HepG2 (cell line): Measurements from ENCODE around the gene SRSF4. TPM values are rescaled to one million over a fixed set of nuclear protein-coding genes. Genes with fewer than 3 reads are reported as not detected.
"Not testable (repeated sequence)": the region's sequence is repeated elsewhere in the genome, so short reads cannot be mapped to it uniquely, and the experiment has no call there.

Source experiments
- ATAC-seq: fragments of 200-7000 bp; cut with Tn5 transposase; 3 replicates; pipeline ENCODE4 v1.9.1; 2020; ENCODE audit warnings: mild to moderate bottlenecking, moderate library complexity
- BruUV-seq: library from RNA; stranded (reverse); fragments of 400-500 nt; replicated peaks from 2 replicates; lab custom pipeline; 2021; lab: Mats Ljungman, UMichigan
- CTCF ChIA-PET: fragments of 300-600 bp; formaldehyde crosslinking; extraction: SDS; loops from one replicate; lab custom pipeline; 2021; ENCODE audit warnings: low total read pairs, inconsistent platforms, low intra/inter-chr PET ratio; lab: Yijun Ruan, JAX
- POLR2A ChIA-PET: fragments of 350-600 bp; sonication (Branson Sonifier 250); formaldehyde crosslinking; loops from one replicate; lab custom pipeline; 2020; ENCODE audit warnings: antibody characterized with exemption, inconsistent platforms; lab: Yijun Ruan, JAX
- DNase-seq: peaks from one replicate; pipeline ENCODE4 v3.0.0-alpha.2; 2015; ENCODE audit warnings: low spot score
- FAIRE-seq: peaks from 3 replicates; lab custom pipeline; 2011; peaks lifted over from hg19 to GRCh38; lab: Jason Lieb, UNC
- H2AFZ ChIP-seq: one replicate; pipeline ENCODE4 v1.6.1; 2011; ENCODE audit warnings: low read length, inconsistent platforms
- H3K27ac ChIP-seq: fragments of 300-600 bp; 3 replicates; pipeline ENCODE4 v1.8.0; 2011; ENCODE audit warnings: mixed run types, mild to moderate bottlenecking, mixed read lengths, low read length, inconsistent platforms; ENCODE audit not compliant: insufficient read depth; ENCODE audit errors: extremely low read length
- H3K27me3 ChIP-seq, 2 experiments: fragments of 200-600 bp in 1 of 2; 2 replicates in 1 of 2; 3 replicates in 1 of 2; pipeline versions ENCODE4 v1.6.0 to v1.8.0; 2011; ENCODE audit warnings: low read length in 2 of 2, mild to moderate bottlenecking in 2 of 2, moderate library complexity in 2 of 2, inconsistent platforms in 1 of 2; ENCODE audit not compliant: insufficient read depth in 2 of 2, control insufficient read depth in 1 of 2
- H3K36me3 ChIP-seq, 2 experiments: fragments of 200-600 bp in 1 of 2; replicated peaks in 1 of 2; 2 replicates in 1 of 2; 3 replicates in 1 of 2; pipeline versions ENCODE4 v1.5.1 to v1.8.0; 2011; ENCODE audit warnings: low read length in 2 of 2, inconsistent platforms in 1 of 2; ENCODE audit not compliant: insufficient read depth in 2 of 2, control insufficient read depth in 1 of 2
- H3K4me1 ChIP-seq: 2 replicates; pipeline ENCODE4 v1.5.1; 2012; ENCODE audit warnings: low read length, inconsistent platforms; ENCODE audit not compliant: insufficient read depth
- H3K4me2 ChIP-seq: 2 replicates; pipeline ENCODE4 v1.6.0; 2011; ENCODE audit warnings: low read depth, low read length, inconsistent platforms
- H3K4me3 ChIP-seq, 3 experiments: fragments of 200-600 bp in 1 of 3; sonication (generic), shearing (Covaris generic) in 1 of 3; replicated peaks in 1 of 3; 2 replicates each; pipeline ENCODE4 v1.5.1; 2011 to 2016; ENCODE audit warnings: low read length in 3 of 3, inconsistent platforms in 2 of 3, low read depth in 2 of 3, mild to moderate bottlenecking in 2 of 3, control low read depth in 1 of 3, mixed read lengths in 1 of 3; ENCODE audit not compliant: insufficient read depth in 1 of 3
- H3K79me2 ChIP-seq: one replicate; pipeline ENCODE4 v1.6.1; 2011; ENCODE audit warnings: low read length, inconsistent platforms; ENCODE audit not compliant: insufficient read depth
- H3K9ac ChIP-seq: 2 replicates; pipeline ENCODE4 v1.6.0; 2011; ENCODE audit warnings: mild to moderate bottlenecking, low read depth, low read length, inconsistent platforms; ENCODE audit not compliant: insufficient read depth
- H3K9me3 ChIP-seq: 2 replicates; pipeline ENCODE4 v1.5.1; 2012; ENCODE audit warnings: mild to moderate bottlenecking, low read length
- H4K20me1 ChIP-seq: 2 replicates; pipeline ENCODE4 v1.6.0; 2011; ENCODE audit warnings: inconsistent platforms, mild to moderate bottlenecking, low read length, moderate library complexity; ENCODE audit not compliant: insufficient read depth
- CBX5 ChIP-seq: sonication (generic); formaldehyde crosslinking; IDR thresholded peaks from 2 replicates; pipeline ENCODE4 v1.4.0; 2020; ENCODE audit warnings: missing genetic modification reagents, borderline replicate concordance
- CREM ChIP-seq, 2 experiments: sonication (generic) in 1 of 2; formaldehyde crosslinking in 1 of 2; IDR thresholded peaks; 2 replicates each; pipeline versions ENCODE4 v1.4.0 to v1.6.1; 2016 to 2020; ENCODE audit warnings: antibody characterized with exemption in 1 of 2, mild to moderate bottlenecking in 1 of 2, missing genetic modification reagents in 1 of 2
- FOXA3 ChIP-seq: IDR thresholded peaks from 2 replicates; pipeline ENCODE4 v1.6.1; 2016; ENCODE audit warnings: missing genetic modification reagents, missing compliant biosample characterization
- GATAD2A ChIP-seq: IDR thresholded peaks from 2 replicates; pipeline ENCODE4 v1.6.1; 2016
- THAP11 ChIP-seq: IDR thresholded peaks from 2 replicates; pipeline ENCODE4 v1.6.1; 2016; ENCODE audit warnings: missing biosample characterization, missing genetic modification reagents
- ZNF17 ChIP-seq: sonication (generic); formaldehyde crosslinking; IDR thresholded peaks from 2 replicates; pipeline ENCODE4 v1.5.0; 2020; ENCODE audit warnings: mild to moderate bottlenecking, missing genetic modification reagents
- ZNF775 ChIP-seq: sonication (generic); formaldehyde crosslinking; IDR thresholded peaks from 2 replicates; pipeline ENCODE4 v1.4.0; 2020; ENCODE audit warnings: missing genetic modification reagents, mild to moderate bottlenecking, moderate library complexity, borderline replicate concordance
- ZSCAN9 ChIP-seq: IDR thresholded peaks from 2 replicates; pipeline ENCODE4 v1.6.1; 2016; ENCODE audit warnings: borderline replicate concordance
- WGBS: methylation state at CpG from one replicate; pipeline ENCODE4 v1.1.6; 2017; ENCODE audit warnings: low lambda C conversion rate; 5-methylcytosine and 5-hydroxymethylcytosine counted together
- in situ Hi-C: cut with HindIII; loops from 2 replicates; pipeline ENCODE4 v1.10.0; 2017; ENCODE audit warnings: low pct_unique_long_range_greater_than_20kb; ENCODE audit not compliant: extremely low pct_ligation_motif_present
- intact Hi-C: fragments of 100-400 bp; cut with micrococcal nuclease; formaldehyde crosslinking; loops from one replicate; pipeline ENCODE4 v1.10.0; 2022; ENCODE audit not compliant: unreplicated experiment
- polyA plus RNA-seq, 8 experiments: library from polyadenylated mRNA; depleted of rRNA in 3 of 8; stranded (reverse) in 7 of 8; unstranded in 1 of 8; fragments of >200 nt; fragmentation: Illumina TruSeq in 4 of 8; extraction: Trizol in 4 of 8; gene quantifications; 2 replicates each; pipeline versions ENCODE4 v1.2.1 to v1.2.3, GENCODE V29; 2011 to 2016; ENCODE audit warnings: low read depth in 4 of 8, missing spikeins in 1 of 8, mixed read lengths in 1 of 8; ENCODE audit not compliant: insufficient read depth in 1 of 8
- total RNA-seq, 5 experiments: library from RNA; depleted of rRNA; stranded (reverse); fragments of >200 nt; fragmentation: Illumina TruSeq; extraction: Trizol; gene quantifications; 2 replicates each; pipeline ENCODE4 v1.2.3, GENCODE V29; 2016; ENCODE audit warnings: low read depth in 1 of 5
- TF ChIP-seq, protein P1 (sequence below): sonication (generic); formaldehyde crosslinking; conservative IDR thresholded peaks from 2 replicates; pipeline ENCODE4 v1.8.0; 2022; ENCODE audit warnings: mild to moderate bottlenecking, moderate library complexity, missing genetic modification reagents
- TF ChIP-seq, protein P2 (sequence below): sonication (generic); formaldehyde crosslinking; conservative IDR thresholded peaks from 2 replicates; pipeline ENCODE4 v1.4.0; 2020; ENCODE audit warnings: missing genetic modification reagents
- TF ChIP-seq, protein P3 (sequence below): sonication (generic); formaldehyde crosslinking; conservative IDR thresholded peaks from 2 replicates; pipeline ENCODE4 v1.8.0; 2022; ENCODE audit warnings: low read depth, missing genetic modification reagents

SRSF4 gene
- total and polyA plus RNA-seq, 2 of the 13 experiments (the other 11 are each of a cell fraction or from before 2014, with no cell fraction given): 37.7 to 50.9 TPM

DNA sequence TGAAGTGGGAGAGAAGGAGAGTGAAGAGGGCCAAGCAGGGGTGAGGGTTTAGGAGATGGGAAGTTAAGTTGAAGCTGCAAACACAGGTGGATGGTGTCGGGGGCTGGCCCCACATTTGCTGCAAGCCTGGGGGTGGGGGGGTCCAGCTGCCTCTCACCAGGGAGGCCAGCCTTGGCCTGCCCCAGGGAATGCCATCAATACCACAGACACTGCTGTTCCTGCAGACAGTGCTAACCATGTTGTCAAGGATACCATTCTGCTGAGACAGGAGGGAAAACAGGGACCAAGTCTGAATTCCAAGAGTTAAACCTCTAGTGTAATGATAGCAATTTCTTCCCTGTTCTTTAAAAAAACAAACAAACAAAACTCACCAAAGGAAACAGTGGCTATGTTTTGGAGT lies 41.0 kb upstream of the SRSF4 start (continued):
- no peak for TF ChIP-seq ZNF775 (CRISPR knock-in tag)
- no peak for TF ChIP-seq GATAD2A (CRISPR knock-in tag)
- no peak for TF ChIP-seq CBX5 (CRISPR knock-in tag)

DNA sequence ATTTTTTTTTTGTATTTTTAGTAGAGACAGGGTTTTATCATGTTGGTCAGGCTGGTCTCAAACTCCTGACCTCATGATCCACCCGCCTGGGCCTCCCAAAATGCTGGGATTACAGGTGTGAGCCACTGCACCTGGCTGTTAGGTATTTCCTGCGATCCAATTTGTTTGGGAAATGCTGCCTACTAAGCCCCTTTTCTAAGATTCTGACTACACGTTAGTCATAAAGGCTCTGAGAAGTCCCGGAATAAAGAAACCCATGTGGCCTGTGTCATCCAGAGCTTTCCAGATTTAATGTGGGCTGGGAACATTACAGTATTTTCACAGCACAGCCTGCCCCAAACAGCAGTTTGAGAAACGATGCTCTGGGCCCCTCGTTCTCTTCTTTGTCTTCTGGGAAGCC lies 40.6 kb upstream of the SRSF4 start:
- FAIRE-seq, H2AFZ ChIP-seq, H3K9me3 ChIP-seq, POLR2A ChIA-PET, H3K4me3 ChIP-seq, H3K79me2 ChIP-seq, DNase-seq, CTCF ChIA-PET, H4K20me1 ChIP-seq, H3K27me3 ChIP-seq, H3K27ac ChIP-seq, H3K9ac ChIP-seq, H3K36me3 ChIP-seq, BruUV-seq, H3K4me2 ChIP-seq, in situ Hi-C loops, ATAC-seq, intact Hi-C loops: not testable (repeated sequence)
- 94% methylated on average over 6 of the region's 6 CpGs for WGBS
- peaks cover 20% of the 10 kb centered on the region for H3K4me1 ChIP-seq

DNA sequence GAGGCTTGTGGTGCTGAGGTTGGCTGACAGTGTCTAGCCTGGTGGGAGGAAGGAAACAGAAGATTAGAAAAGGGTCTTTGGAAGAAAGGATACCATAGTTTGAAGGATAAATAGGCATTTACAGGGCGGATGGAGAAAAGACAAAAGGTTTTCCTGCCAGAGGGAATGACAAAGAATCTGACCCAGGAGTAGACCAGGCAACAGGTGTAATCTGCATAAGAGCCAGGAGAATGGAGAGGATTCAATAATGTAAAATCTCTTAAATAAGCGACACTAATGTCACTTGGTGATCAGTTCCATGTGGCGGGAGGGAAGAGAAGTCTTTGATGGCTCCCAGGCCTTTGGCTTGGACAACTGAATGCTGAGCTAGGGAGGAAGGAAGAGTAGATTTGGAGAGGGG lies 39.6 kb upstream of the SRSF4 start:
- Histone ChIP-seq H3K36me3 (peaks cover 1 to 9% of the 10 kb centered on the region in 2 experiments; a peak in 3 of 5 replicates), H3K4me3 (no peak overlapping the region), H3K9me3 (no peaks in the 10 kb centered on the region), H2AFZ (no peak overlapping the region), H3K4me2 (no peak overlapping the region), H3K27ac (no peak overlapping the region), H3K4me1 (peaks cover 15% of the 10 kb centered on the region), H3K9ac (no peak overlapping the region), H3K79me2 (no peaks in the 10 kb centered on the region), H4K20me1 (no peaks in the 10 kb centered on the region), H3K27me3 (no peaks in the 10 kb centered on the region)
- WGBS: 90% methylated on average over 3 of the region's 3 CpGs
- DNase-seq: no peak
- ChIA-PET POLR2A (no interaction called here), CTCF (no interaction called here)
- intact Hi-C loops: no loop called here
- in situ Hi-C loops: no loop called here
- no peak for ATAC-seq
- no TSS peak for BruUV-seq
- no peak for FAIRE-seq
- TF ChIP-seq THAP11 (CRISPR knock-in tag) (no peak), FOXA3 (no peak), CREM (IDR thresholded peaks at IDR 0.05) (no peak), CREM (CRISPR knock-in tag; IDR thresholded peaks at IDR 0.05) (no peak), ZSCAN9 (CRISPR knock-in tag) (no peak), ZNF17 (CRISPR knock-in tag) (no peak)
- TF ChIP-seq, protein P1, sequence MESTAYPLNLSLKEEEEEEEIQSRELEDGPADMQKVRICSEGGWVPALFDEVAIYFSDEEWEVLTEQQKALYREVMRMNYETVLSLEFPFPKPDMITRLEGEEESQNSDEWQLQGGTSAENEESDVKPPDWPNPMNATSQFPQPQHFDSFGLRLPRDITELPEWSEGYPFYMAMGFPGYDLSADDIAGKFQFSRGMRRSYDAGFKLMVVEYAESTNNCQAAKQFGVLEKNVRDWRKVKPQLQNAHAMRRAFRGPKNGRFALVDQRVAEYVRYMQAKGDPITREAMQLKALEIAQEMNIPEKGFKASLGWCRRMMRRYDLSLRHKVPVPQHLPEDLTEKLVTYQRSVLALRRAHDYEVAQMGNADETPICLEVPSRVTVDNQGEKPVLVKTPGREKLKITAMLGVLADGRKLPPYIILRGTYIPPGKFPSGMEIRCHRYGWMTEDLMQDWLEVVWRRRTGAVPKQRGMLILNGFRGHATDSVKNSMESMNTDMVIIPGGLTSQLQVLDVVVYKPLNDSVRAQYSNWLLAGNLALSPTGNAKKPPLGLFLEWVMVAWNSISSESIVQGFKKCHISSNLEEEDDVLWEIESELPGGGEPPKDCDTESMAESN (CRISPR knock-in tag): no peak
- TF ChIP-seq, protein P2, sequence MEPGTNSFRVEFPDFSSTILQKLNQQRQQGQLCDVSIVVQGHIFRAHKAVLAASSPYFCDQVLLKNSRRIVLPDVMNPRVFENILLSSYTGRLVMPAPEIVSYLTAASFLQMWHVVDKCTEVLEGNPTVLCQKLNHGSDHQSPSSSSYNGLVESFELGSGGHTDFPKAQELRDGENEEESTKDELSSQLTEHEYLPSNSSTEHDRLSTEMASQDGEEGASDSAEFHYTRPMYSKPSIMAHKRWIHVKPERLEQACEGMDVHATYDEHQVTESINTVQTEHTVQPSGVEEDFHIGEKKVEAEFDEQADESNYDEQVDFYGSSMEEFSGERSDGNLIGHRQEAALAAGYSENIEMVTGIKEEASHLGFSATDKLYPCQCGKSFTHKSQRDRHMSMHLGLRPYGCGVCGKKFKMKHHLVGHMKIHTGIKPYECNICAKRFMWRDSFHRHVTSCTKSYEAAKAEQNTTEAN (CRISPR knock-in tag): no peak
- TF ChIP-seq, protein P3, sequence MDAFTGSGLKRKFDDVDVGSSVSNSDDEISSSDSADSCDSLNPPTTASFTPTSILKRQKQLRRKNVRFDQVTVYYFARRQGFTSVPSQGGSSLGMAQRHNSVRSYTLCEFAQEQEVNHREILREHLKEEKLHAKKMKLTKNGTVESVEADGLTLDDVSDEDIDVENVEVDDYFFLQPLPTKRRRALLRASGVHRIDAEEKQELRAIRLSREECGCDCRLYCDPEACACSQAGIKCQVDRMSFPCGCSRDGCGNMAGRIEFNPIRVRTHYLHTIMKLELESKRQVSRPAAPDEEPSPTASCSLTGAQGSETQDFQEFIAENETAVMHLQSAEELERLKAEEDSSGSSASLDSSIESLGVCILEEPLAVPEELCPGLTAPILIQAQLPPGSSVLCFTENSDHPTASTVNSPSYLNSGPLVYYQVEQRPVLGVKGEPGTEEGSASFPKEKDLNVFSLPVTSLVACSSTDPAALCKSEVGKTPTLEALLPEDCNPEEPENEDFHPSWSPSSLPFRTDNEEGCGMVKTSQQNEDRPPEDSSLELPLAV: no peak
